ENCODE measurements around the gene FMO2.

FMO2 gene

DNA sequence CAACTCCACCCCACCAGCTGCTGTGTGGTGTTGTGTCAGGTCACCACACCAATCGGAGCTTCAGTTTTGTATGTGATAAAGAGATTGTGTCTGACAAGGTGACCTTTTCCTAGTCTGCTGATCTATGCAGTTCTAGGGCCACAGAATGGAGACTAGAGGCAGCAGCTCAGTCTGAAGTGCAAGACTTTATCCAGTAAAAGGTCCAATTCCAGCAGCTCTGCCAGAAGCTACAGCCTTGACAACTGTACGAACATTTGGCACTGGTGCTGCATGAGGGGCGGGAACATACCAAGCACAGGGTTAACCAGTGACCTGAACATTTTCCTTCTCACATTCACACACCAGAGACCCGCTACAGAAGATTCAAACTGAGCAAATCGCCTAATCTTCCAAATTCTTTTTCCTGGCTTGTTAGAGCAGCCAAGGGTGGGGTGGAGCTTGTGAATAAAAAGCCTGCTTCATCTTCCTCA, 72.5 kb downstream of the FMO2 start:
- no peak for DNase-seq (ENCODE audit: low read depth)

GRCh38 chr1:171258429-171258828, 73.3 kb downstream of the FMO2 start:
- no peak for DNase-seq (ENCODE audit: low read depth)

GRCh38 chr1:171258943-171259342, 73.8 kb downstream of the FMO2 start:
- no peak for DNase-seq (ENCODE audit: low read depth)

Data from HS-27A (cell line).